Gastroesophageal sphincter (tissue), 3 donors: ENCODE results near the gene ADAMTS14.

Experiments
- EP300 ChIP-seq: sonication (generic); formaldehyde crosslinking; IDR thresholded peaks from one replicate; pipeline ENCODE4 v1.6.1; 2017; ENCODE audit warnings: antibody characterized with exemption, mild to moderate bottlenecking
- POLR2A ChIP-seq, 2 donors: fragments of 450-650 bp; IDR thresholded peaks; one replicate each; pipeline ENCODE4 v1.6.1; 2017; ENCODE audit warnings: antibody characterized with exemption in 2 of 2, mild to moderate bottlenecking in 2 of 2, moderate library complexity in 1 of 2
- POLR2AphosphoS5 ChIP-seq: sonication (generic); formaldehyde crosslinking; IDR thresholded peaks from one replicate; pipeline ENCODE4 v1.6.1; 2017; ENCODE audit warnings: antibody characterized with exemption
- TF ChIP-seq, protein P1 (sequence below), 4 experiments: fragments of 200-600 bp in 2 of 4; fragments of 450-650 bp in 2 of 4; sonication (generic) in 1 of 4; IDR thresholded peaks; one replicate each; pipeline ENCODE4 v1.5.1; 2017 to 2019; ENCODE audit warnings: antibody characterized with exemption in 4 of 4, mild to moderate bottlenecking in 2 of 4, moderate library complexity in 2 of 4

GRCh38 chr10:70683940-70684339, 11.6 kb downstream of the ADAMTS14 start:
- TF ChIP-seq, protein P1, sequence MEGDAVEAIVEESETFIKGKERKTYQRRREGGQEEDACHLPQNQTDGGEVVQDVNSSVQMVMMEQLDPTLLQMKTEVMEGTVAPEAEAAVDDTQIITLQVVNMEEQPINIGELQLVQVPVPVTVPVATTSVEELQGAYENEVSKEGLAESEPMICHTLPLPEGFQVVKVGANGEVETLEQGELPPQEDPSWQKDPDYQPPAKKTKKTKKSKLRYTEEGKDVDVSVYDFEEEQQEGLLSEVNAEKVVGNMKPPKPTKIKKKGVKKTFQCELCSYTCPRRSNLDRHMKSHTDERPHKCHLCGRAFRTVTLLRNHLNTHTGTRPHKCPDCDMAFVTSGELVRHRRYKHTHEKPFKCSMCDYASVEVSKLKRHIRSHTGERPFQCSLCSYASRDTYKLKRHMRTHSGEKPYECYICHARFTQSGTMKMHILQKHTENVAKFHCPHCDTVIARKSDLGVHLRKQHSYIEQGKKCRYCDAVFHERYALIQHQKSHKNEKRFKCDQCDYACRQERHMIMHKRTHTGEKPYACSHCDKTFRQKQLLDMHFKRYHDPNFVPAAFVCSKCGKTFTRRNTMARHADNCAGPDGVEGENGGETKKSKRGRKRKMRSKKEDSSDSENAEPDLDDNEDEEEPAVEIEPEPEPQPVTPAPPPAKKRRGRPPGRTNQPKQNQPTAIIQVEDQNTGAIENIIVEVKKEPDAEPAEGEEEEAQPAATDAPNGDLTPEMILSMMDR (IDR thresholded peaks at IDR 0.05): no peak
- TF ChIP-seq POLR2A (IDR thresholded peaks at IDR 0.05) (no peak), POLR2AphosphoS5 (no peak), EP300 (no peak)
